ENCODE results near the gene C4orf50.
"Not testable (repeated sequence)": the region's sequence is repeated elsewhere in the genome, so short reads cannot be mapped to it uniquely, and the experiment has no call there.

Gene C4orf50

DNA sequence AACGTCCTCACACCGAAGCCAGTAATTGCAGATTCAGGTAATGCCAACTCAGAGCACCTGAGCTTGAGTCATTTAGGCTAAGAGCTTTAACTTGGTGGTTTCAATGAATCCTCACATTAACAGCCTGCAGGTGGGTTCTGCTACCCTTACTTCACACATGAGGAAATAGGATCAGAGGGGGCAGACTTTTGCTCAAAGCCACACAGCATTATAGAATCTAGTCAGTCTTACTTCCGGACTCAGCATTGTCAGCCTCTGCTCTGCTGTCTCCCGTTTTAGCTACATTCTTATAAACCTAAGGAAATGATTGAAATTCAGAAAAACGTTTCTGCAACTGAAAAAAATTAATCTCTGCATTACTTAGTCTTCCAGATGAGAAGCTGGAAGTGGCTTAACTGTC, 6.0 kb downstream of the C4orf50 start:
- DNase-seq = no peak

DNA sequence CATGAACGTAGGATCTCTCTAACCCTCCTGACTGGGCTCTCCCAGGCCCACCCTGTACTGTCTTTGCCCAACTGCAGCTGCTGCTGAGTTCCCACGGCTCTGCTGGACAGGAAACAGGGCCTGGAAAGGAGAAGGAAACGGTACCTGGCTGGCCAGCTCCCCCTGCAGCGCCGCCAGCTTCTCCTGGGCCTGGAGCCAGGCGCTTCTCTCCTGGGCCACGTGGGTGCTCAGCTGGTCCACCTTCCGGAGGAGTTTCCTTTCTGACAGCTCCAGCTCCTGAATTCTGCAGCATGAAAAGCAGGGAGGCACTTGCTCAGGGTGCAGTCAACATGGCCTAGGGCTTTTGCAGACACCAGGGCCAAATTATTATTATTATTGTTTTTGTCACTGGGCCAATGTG, 6.5 kb downstream of the C4orf50 start:
- no peak for DNase-seq

GRCh38 chr4:6011271-6011671, 7.0 kb downstream of the C4orf50 start:
- no peak for DNase-seq

DNA sequence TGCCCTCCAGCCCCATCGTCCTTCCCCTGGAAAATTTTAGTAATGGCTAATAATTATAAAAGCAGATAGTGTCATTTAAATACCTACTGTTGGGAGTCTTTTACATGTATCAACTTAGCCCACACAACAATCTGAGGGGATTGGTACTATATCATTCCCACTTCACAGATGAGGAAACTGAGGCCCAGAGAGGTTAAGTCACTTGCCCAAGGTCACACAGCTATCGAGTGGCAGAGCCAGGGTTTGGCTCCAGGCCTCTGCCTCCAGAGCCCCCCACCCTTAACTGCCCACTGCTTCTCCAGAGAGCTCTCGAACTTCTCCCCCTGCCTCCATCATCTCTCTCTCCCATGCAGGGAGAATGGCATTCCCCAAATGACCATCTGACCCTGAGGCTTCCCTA, 7.4 kb downstream of the C4orf50 start:
- no peak for DNase-seq

DNA sequence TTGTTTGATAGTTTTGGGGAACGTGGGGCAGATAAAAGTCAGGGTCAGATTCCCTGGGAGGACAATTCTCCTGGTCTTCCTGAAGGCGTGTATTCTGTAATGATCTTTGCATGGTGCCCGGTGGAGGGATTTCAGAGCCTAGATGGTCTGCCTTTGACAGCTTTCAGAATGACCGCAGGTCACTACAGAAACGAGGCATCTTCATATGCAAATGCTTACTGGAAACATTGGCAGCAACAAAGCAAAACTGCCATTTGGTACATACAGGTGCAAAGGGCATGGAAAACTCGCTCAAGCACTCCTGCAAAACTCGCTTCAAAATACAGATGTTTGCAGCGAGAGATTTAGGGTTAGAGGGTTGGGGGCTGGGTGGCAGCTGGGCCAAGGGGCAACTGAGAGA, 8.8 kb downstream of the C4orf50 start:
- no peak for DNase-seq

GRCh38 chr4:6008766-6009385, 9.4 kb downstream of the C4orf50 start:
- DNase-seq = no peak

DNA sequence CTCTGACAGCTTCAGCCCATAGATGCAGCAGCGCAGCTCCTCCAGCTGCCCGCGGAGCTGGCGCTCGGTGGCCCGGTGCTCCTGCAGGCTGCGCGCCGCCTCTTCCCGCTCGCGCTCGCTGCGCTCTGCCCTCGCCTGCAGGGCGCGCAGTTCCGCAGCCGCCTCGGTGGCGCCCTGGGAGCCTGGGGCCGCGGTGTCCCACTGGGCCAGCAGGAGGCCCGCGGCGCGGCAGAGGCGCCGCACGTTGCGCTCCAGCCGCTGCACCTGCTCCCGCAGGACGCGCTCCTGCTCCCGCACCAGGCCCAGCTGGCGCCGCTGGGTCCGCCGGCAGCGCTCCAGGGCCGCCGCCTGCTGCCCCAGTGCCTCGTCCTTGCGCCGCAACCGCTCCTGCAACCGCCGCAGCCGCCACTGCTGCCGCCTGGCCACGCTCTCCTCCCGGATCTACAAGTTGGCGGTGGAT, 10.1 kb downstream of the C4orf50 start:
- no peak for DNase-seq

DNA sequence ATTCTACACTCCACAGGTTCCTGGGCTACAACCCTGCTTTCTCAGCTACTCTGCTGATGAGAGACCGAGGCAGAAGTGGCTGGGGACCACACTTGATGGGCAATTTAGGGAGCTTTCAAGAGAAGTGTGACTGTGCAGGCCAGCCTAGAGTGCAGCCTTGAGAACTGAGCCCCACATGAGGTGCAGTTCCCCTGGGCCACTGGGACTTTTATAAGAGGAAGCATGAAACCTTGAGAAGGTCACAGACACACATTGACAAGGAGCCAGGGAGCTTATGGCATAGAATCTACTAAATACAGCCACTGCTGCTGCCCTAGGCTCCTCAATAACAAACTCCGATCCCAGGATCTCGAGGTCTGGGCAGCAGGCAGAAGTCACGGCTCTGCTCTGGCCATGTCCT, 13.1 kb downstream of the C4orf50 start:
- no peak for DNase-seq

DNA sequence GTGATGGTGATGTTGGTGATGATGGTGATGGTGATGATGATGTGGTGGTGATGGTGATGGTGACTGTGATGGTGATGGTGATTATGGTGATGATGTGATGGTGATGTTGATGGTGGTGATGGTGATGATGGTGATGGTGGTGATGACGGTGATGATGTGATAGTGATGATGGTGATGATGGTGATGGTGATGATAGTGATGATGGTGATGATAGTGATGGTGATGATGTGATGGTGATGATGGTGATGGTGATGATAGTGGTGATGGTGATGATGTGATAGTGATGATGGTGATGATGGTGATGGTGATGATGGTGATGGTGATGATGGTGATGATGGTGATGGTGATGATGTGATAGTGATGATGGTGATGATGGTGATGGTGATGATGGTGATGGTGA, 14.7 kb downstream of the C4orf50 start:
- not testable (repeated sequence) for DNase-seq

- no peak for DNase-seq
These were observed 15.3 kb downstream of the C4orf50 start for GRCh38 chr4:6002926-6003325.

GRCh38 chr4:6002492-6002833, 15.8 kb downstream of the C4orf50 start:
- DNase-seq = no peak

- no peak for DNase-seq
These were observed 16.3 kb downstream of the C4orf50 start for GRCh38 chr4:6001680-6002491.

- no peak for DNase-seq
These were observed 18.3 kb downstream of the C4orf50 start for GRCh38 chr4:5999830-6000365.

DNA sequence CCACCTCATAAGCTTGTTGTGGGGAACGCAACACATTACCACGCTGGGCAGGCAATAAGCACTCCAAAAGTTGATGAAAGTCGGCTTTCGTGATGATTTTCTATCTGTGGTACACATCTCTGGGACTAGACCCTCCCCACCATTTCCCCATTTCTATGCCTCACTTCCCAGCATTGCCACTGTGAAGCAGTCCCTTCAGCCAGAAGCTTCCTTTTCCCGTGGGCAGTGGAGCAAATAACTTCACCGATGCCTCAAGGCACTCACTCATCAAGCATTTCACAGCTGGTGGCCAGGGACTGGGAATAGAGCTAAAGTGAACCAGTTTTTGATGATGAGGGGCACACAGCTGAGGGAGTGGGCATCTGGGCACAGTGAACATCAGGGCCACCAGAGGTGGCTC, 18.9 kb downstream of the C4orf50 start:
- DNase-seq = no peak

GRCh38 chr4:5998333-5998936, 19.8 kb downstream of the C4orf50 start:
- DNase-seq = peak; percentile 48 to 50

GRCh38 chr4:5996641-5997040, 21.6 kb downstream of the C4orf50 start:
- DNase-seq = no peak

GRCh38 chr4:5995901-5996623, 22.2 kb downstream of the C4orf50 start:
- DNase-seq = no peak

- no peak for DNase-seq
These were observed 24.1 kb downstream of the C4orf50 start for GRCh38 chr4:5993876-5994811.

DNA sequence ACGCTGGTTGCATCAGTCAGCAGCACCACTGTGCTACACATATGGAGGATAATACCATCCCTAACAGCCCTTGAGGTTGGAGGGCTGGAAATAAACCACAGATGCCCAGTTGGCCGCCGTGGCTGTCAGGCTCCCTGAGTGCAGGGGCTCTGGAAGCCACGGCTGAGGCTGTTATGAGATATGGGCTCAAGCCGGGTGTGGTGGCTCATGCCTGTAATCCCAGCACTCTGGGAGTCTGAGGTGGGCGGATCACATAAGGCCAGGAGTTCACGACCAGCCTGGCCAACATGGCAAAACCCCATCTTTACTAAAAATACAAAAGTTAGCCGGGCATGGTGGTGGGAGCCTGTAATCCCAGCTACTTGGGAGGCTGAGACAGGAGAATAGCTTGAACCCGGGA, 24.9 kb downstream of the C4orf50 start:
- DNase-seq = not testable (repeated sequence)

- no peak for DNase-seq
These were observed 25.4 kb downstream of the C4orf50 start for GRCh38 chr4:5992828-5993321.

- no peak for DNase-seq
These were observed 25.9 kb downstream of the C4orf50 start for GRCh38 chr4:5992171-5992827.
